Endodermal cell (in vitro differentiated cells): ENCODE measurements around the gene GNAS-AS1. TPM values are rescaled to one million over a fixed set of nuclear protein-coding genes. Genes with fewer than 3 reads are reported as not detected.

Experiments used
- DNase-seq: peaks from one replicate; pipeline ENCODE4 v3.0.0-alpha.2; 2017
- H3K27ac ChIP-seq: 2 replicates; pipeline ENCODE4 v1.5.1; 2013; ENCODE audit warnings: mild to moderate bottlenecking, low read depth, low read length, moderate library complexity
- H3K27me3 ChIP-seq: 2 replicates; pipeline ENCODE4 v1.6.1; 2013; ENCODE audit warnings: mild to moderate bottlenecking, low read length, moderate library complexity; ENCODE audit not compliant: insufficient read depth, control insufficient read depth, poor library complexity, severe bottlenecking
- H3K36me3 ChIP-seq: 2 replicates; pipeline ENCODE4 v1.7.0; 2013; ENCODE audit warnings: mild to moderate bottlenecking, low read length, moderate library complexity; ENCODE audit not compliant: control insufficient read depth, insufficient read depth
- H3K4me1 ChIP-seq: one replicate; pipeline ENCODE4 v1.7.0; 2013; ENCODE audit warnings: low read length; ENCODE audit not compliant: control insufficient read depth, insufficient read depth
- H3K4me3 ChIP-seq: 2 replicates; pipeline ENCODE4 v1.5.1; 2013; ENCODE audit warnings: mild to moderate bottlenecking, low read length, moderate library complexity
- H3K9ac ChIP-seq: 2 replicates; pipeline ENCODE4 v1.6.1; 2013; ENCODE audit warnings: mild to moderate bottlenecking, low read length, moderate library complexity; ENCODE audit not compliant: poor library complexity, severe bottlenecking; ENCODE audit errors: extremely low read depth
- H3K9me3 ChIP-seq: 2 replicates; pipeline ENCODE4 v1.6.1; 2013; ENCODE audit warnings: mild to moderate bottlenecking, low read length, moderate library complexity; ENCODE audit not compliant: control insufficient read depth
- H3K27ac Mint-ChIP-seq: 2 replicates; pipeline ENCODE4 v1.8.0; 2020; ENCODE audit warnings: mixed read lengths
- H3K27me3 Mint-ChIP-seq: 2 replicates; pipeline ENCODE4 v1.8.0; 2021; ENCODE audit warnings: mild to moderate bottlenecking, mixed read lengths; ENCODE audit not compliant: insufficient read depth
- H3K36me3 Mint-ChIP-seq: 2 replicates; pipeline ENCODE4 v1.8.0; 2020; ENCODE audit warnings: low read depth, mixed read lengths
- H3K4me1 Mint-ChIP-seq: 2 replicates; pipeline ENCODE4 v1.8.0; 2020; ENCODE audit warnings: mixed read lengths
- H3K4me3 Mint-ChIP-seq: 2 replicates; pipeline ENCODE4 v1.8.0; 2020; ENCODE audit warnings: mild to moderate bottlenecking, moderate library complexity, mixed read lengths
- H3K9me3 Mint-ChIP-seq: 2 replicates; pipeline ENCODE4 v1.8.0; 2020; ENCODE audit warnings: mild to moderate bottlenecking, mixed read lengths
- WGBS, 2 experiments: methylation state at CpG; one replicate each; pipeline versions ENCODE4 v1.1.5 to v1.1.7; 2013; ENCODE audit warnings: missing lambda C conversion rate in 2 of 2, mixed read lengths in 1 of 2; ENCODE audit not compliant: insufficient coverage in 1 of 2, insufficient read length in 1 of 2; 5-methylcytosine and 5-hydroxymethylcytosine counted together
- total RNA-seq, 2 donors: library from RNA; stranded (reverse); fragmentation: NEBNext Ultra II Directional in 1 of 2; extraction: Animal tissue kit (Norgen Biotek cat#: 25700) in 1 of 2; gene quantifications; 2 replicates in 1 of 2; 3 replicates in 1 of 2; pipeline ENCODE4 v1.2.1, GENCODE V29; 2021
- TF ChIP-seq, protein P1 (sequence below): fragments of 200-600 bp; sonication (generic); conservative IDR thresholded peaks from 2 replicates; pipeline ENCODE4 v1.5.0; 2021; ENCODE audit warnings: antibody characterized with exemption, mild to moderate bottlenecking

GNAS-AS1 gene
- total RNA-seq, 2 donors from 2014 or later = 9.3 to 9.7 TPM

DNA sequence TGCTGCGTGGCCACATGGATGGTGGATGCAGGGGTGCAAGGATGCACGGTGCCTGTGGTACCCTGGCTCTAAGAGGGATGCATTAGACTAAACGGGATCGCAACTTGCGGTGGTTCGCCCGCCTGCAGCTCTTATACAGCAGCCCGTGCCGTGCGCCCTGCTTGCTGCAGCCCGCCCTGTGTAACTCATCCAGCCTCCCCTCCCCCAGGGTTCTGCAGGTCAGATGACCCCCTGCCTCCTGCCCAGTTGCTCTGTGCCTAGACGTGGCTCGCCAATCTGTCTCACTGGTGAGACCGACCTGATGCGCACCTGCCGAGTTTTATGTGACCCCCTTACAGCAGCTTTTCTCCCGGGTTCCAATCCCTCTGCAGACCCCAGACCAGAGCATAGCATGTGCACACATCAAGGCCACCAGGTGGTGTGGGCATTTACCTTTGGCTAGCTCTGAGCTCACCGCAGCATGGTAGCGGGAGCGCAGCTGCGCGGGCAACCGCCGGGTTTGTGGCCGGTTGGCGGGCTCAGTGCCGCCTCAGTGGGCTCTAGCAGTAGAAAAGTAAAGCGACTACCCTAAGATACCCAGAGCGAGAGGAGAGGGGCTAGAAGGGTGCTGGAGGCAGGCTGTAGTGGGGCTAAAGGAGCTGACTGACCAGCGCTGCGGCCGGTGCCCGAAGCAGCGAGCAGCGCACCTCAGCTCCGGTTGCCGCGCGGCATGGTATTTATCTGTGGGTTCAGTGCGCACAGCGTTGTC, 693 bp upstream of the GNAS-AS1 start:
- H3K9ac ChIP-seq = no peak overlapping the region
- Mint-ChIP-seq H3K4me1 (peaks cover 17% of the 10 kb centered on the region), H3K4me3 (peak overlapping the region; percentile 87), H3K36me3 (peaks cover 10% of the 10 kb centered on the region), H3K27ac (no peak overlapping the region), H3K27me3 (peaks cover 68% of the 10 kb centered on the region), H3K9me3 (peaks cover 3% of the 10 kb centered on the region)
- peak overlapping the region; percentile 93 for H3K4me3 ChIP-seq
- no peak overlapping the region for H3K27ac ChIP-seq
- TF ChIP-seq, protein P1, sequence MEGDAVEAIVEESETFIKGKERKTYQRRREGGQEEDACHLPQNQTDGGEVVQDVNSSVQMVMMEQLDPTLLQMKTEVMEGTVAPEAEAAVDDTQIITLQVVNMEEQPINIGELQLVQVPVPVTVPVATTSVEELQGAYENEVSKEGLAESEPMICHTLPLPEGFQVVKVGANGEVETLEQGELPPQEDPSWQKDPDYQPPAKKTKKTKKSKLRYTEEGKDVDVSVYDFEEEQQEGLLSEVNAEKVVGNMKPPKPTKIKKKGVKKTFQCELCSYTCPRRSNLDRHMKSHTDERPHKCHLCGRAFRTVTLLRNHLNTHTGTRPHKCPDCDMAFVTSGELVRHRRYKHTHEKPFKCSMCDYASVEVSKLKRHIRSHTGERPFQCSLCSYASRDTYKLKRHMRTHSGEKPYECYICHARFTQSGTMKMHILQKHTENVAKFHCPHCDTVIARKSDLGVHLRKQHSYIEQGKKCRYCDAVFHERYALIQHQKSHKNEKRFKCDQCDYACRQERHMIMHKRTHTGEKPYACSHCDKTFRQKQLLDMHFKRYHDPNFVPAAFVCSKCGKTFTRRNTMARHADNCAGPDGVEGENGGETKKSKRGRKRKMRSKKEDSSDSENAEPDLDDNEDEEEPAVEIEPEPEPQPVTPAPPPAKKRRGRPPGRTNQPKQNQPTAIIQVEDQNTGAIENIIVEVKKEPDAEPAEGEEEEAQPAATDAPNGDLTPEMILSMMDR = peak; percentile 15
- H3K36me3 ChIP-seq = peaks cover 19% of the 10 kb centered on the region
- H3K27me3 ChIP-seq = peaks cover 53% of the 10 kb centered on the region
- DNase-seq = peak; percentile 78
- 52 to 80% methylated on average over 17 to 41 of the region's 41 CpGs for WGBS, 2 experiments
- no peaks in the 10 kb centered on the region for H3K4me1 ChIP-seq
- H3K9me3 ChIP-seq = no peaks in the 10 kb centered on the region

DNA sequence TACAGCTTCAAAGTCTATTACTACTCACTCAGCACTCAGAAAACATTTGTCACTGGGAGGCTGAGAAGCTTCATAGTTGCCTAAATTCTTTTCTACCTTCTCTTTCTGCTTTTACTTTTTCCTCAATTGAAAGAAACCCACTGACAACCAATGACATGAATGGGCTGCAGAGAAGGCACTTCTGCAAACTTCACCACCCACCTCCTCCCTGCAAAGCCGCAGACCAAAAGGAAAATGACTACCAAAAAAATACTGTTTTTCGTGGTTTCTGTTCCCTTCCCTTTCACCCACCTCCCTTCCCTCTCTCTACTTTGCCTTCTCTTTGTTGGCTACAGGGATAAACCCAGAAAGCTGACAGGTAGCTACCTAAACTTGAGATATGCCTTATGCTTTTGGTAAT, 3.2 kb downstream of the GNAS-AS1 start:
- TF ChIP-seq, protein P1 = no peak
- no peaks in the 10 kb centered on the region for H3K4me1 ChIP-seq
- no peaks in the 10 kb centered on the region for H3K9me3 ChIP-seq
- Mint-ChIP-seq H3K4me1 (peaks cover 47% of the 10 kb centered on the region), H3K9me3 (peaks cover 2% of the 10 kb centered on the region), H3K27me3 (peaks cover 47% of the 10 kb centered on the region), H3K4me3 (no peak overlapping the region), H3K27ac (no peak overlapping the region), H3K36me3 (peaks cover 12% of the 10 kb centered on the region)
- no peak overlapping the region for H3K27ac ChIP-seq
- H3K9ac ChIP-seq = no peak overlapping the region
- H3K4me3 ChIP-seq = peak overlapping the region; percentile 93
- WGBS, 2 experiments = 75 to 100% methylated on average over 1 to 2 of the region's 2 CpGs
- H3K27me3 ChIP-seq = peaks cover 39% of the 10 kb centered on the region
- DNase-seq = no peak
- peaks cover 31% of the 10 kb centered on the region for H3K36me3 ChIP-seq

DNA sequence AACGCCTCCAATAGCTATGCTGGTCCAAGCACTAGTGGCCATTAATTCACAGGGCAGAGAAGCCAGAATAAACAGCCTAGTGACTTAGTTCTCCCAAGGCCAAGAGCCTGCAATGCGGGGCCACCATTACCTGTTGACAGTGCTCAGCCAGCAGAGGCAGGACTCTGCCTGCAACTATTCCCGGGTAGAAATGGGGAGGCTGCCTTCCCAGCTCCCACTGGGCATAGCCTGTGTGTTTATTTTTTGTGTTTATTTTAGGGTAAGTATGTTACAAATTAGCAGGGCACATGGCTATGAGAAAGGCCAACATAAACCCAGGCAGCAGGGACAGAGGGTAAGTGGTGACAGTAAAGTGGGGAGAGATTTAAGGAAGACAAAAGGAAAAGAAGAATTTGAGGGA, 5.0 kb downstream of the GNAS-AS1 start:
- Histone ChIP-seq H3K9ac (no peak overlapping the region), H3K4me3 (no peak overlapping the region), H3K27me3 (peaks cover 40% of the 10 kb centered on the region), H3K27ac (no peak overlapping the region), H3K9me3 (no peaks in the 10 kb centered on the region), H3K4me1 (no peaks in the 10 kb centered on the region), H3K36me3 (peaks cover 36% of the 10 kb centered on the region)
- peaks cover 50% of the 10 kb centered on the region for H3K4me1 Mint-ChIP-seq
- H3K36me3 Mint-ChIP-seq = peaks cover 28% of the 10 kb centered on the region
- TF ChIP-seq, protein P1 = no peak
- no peaks in the 10 kb centered on the region for H3K9me3 Mint-ChIP-seq
- no peak for DNase-seq
- H3K4me3 Mint-ChIP-seq = no peak overlapping the region
- H3K27ac Mint-ChIP-seq = no peak overlapping the region
- H3K27me3 Mint-ChIP-seq = peaks cover 47% of the 10 kb centered on the region
- 60 to 75% methylated on average over 2 to 3 of the region's 3 CpGs for WGBS, 2 experiments
